Neural cell (in vitro differentiated cells): ENCODE data around the gene ATP5F1D. TPM values are rescaled to one million over a fixed set of nuclear protein-coding genes. Genes with fewer than 3 reads are reported as not detected.

Experiments
- H2AFZ ChIP-seq: fragments of 200-600, 300-800 bp; sonication (generic), shearing (Covaris generic); 2 replicates; pipeline ENCODE4 v1.6.0; 2014; ENCODE audit warnings: low read depth, mild to moderate bottlenecking, antibody characterized with exemption, low read length, moderate library complexity
- H3F3A ChIP-seq: fragments of 200-600 bp; shearing (Covaris generic); 2 replicates; pipeline ENCODE4 v1.6.1; 2016; ENCODE audit warnings: mild to moderate bottlenecking, moderate library complexity, mixed read lengths, antibody characterized with exemption, low read length; ENCODE audit not compliant: insufficient read depth, poor library complexity, severe bottlenecking
- H3K27ac ChIP-seq: fragments of 200-600, 300-800 bp; sonication (generic), shearing (Covaris generic); 2 replicates; pipeline ENCODE4 v1.5.1; 2014; ENCODE audit warnings: mild to moderate bottlenecking, low read length, moderate library complexity
- H3K27me3 ChIP-seq: fragments of 300-800, 200-600 bp; sonication (generic), shearing (Covaris generic); 2 replicates; pipeline ENCODE4 v1.6.0; 2014; ENCODE audit warnings: mild to moderate bottlenecking, low read depth, low read length, moderate library complexity; ENCODE audit not compliant: insufficient read depth
- H3K36me3 ChIP-seq: fragments of 300-800, 200-600 bp; sonication (generic), shearing (Covaris generic); 2 replicates; pipeline ENCODE4 v1.5.1; 2014; ENCODE audit warnings: mild to moderate bottlenecking, antibody characterized with exemption, low read length, moderate library complexity; ENCODE audit not compliant: insufficient read depth
- H3K4me2 ChIP-seq: fragments of 300-800, 200-600 bp; sonication (generic), shearing (Covaris generic); 2 replicates; pipeline ENCODE4 v1.6.0; 2014; ENCODE audit warnings: mild to moderate bottlenecking, low read length
- H3K4me3 ChIP-seq: fragments of 300-800, 200-600 bp; sonication (generic), shearing (Covaris generic); 2 replicates; pipeline ENCODE4 v1.5.1; 2014; ENCODE audit warnings: mild to moderate bottlenecking, low read length, moderate library complexity
- H3K79me2 ChIP-seq: fragments of 200-600 bp; shearing (Covaris generic); replicated peaks from 2 replicates; pipeline ENCODE4 v1.6.0; 2014; ENCODE audit warnings: mild to moderate bottlenecking, low read length, moderate library complexity; ENCODE audit not compliant: insufficient read depth
- H3K9ac ChIP-seq: fragments of 300-800, 200-600 bp; sonication (generic), shearing (Covaris generic); 2 replicates; pipeline ENCODE4 v1.6.1; 2016; ENCODE audit warnings: mild to moderate bottlenecking, low read length, mixed read lengths
- H3K9me2 ChIP-seq: fragments of 200-600 bp; shearing (Covaris generic); 2 replicates; pipeline ENCODE4 v1.6.1; 2016; ENCODE audit warnings: mild to moderate bottlenecking, low read length, mixed read lengths; ENCODE audit not compliant: insufficient read depth
- H3K9me3 ChIP-seq: fragments of 200-600, 300-800 bp; sonication (generic), shearing (Covaris generic); 2 replicates; pipeline ENCODE4 v1.6.1; 2016; ENCODE audit warnings: mild to moderate bottlenecking, mixed run types, low read length, moderate library complexity, mixed read lengths
- H4K20me1 ChIP-seq: fragments of 200-600 bp; shearing (Covaris generic); 2 replicates; pipeline ENCODE4 v1.6.1; 2016; ENCODE audit warnings: mild to moderate bottlenecking, mixed run types; ENCODE audit not compliant: insufficient read depth
- EP300 ChIP-seq: fragments of 450-650 bp; conservative IDR thresholded peaks from 2 replicates; pipeline ENCODE4 v1.6.1; 2014; ENCODE audit warnings: antibody characterized with exemption, mild to moderate bottlenecking, moderate library complexity; ENCODE audit not compliant: poor library complexity, severe bottlenecking
- EZH2 ChIP-seq: fragments of 200-600, 300-800 bp; shearing (Covaris generic), sonication (generic); IDR thresholded peaks from 2 replicates; pipeline ENCODE4 v1.6.1; 2014; ENCODE audit warnings: antibody characterized with exemption, low read length, borderline replicate concordance, mild to moderate bottlenecking; ENCODE audit not compliant: insufficient read depth, poor library complexity, severe bottlenecking
- MXI1 ChIP-seq: fragments of 450-650 bp; conservative IDR thresholded peaks from 2 replicates; pipeline ENCODE4 v1.6.1; 2014; ENCODE audit warnings: antibody characterized with exemption, mild to moderate bottlenecking; ENCODE audit not compliant: poor library complexity, severe bottlenecking
- POLR2AphosphoS5 ChIP-seq: IDR thresholded peaks from 2 replicates; pipeline ENCODE4 v1.6.1; 2012
- RAD21 ChIP-seq: fragments of 450-650 bp; conservative IDR thresholded peaks from 2 replicates; pipeline ENCODE4 v1.6.1; 2014; ENCODE audit warnings: antibody characterized with exemption, mild to moderate bottlenecking, moderate library complexity
- SMC3 ChIP-seq: fragments of 450-650 bp; conservative IDR thresholded peaks from 2 replicates; pipeline ENCODE4 v1.6.1; 2014; ENCODE audit warnings: antibody characterized with exemption, mild to moderate bottlenecking, moderate library complexity; ENCODE audit not compliant: poor library complexity
- TAF1 ChIP-seq: IDR thresholded peaks from 2 replicates; pipeline ENCODE4 v1.6.1; 2012; ENCODE audit warnings: low read depth
- polyA plus RNA-seq: library from polyadenylated mRNA; depleted of rRNA; stranded (reverse); fragments of >200 nt; gene quantifications from 2 replicates; pipeline ENCODE4 v1.2.3, GENCODE V29; 2014
- TF ChIP-seq, protein P1 (sequence below): IDR thresholded peaks from 2 replicates; pipeline ENCODE4 v1.6.1; 2012; ENCODE audit warnings: borderline replicate concordance
- TF ChIP-seq, protein P2 (sequence below): fragments of 450-650 bp; IDR thresholded peaks from 2 replicates; pipeline ENCODE4 v1.5.1; 2014; ENCODE audit warnings: antibody characterized with exemption, mild to moderate bottlenecking, moderate library complexity; ENCODE audit not compliant: poor library complexity, severe bottlenecking

Gene ATP5F1D
- polyA plus RNA-seq, 1 donor from 2014 or later: 47.8 TPM

DNA sequence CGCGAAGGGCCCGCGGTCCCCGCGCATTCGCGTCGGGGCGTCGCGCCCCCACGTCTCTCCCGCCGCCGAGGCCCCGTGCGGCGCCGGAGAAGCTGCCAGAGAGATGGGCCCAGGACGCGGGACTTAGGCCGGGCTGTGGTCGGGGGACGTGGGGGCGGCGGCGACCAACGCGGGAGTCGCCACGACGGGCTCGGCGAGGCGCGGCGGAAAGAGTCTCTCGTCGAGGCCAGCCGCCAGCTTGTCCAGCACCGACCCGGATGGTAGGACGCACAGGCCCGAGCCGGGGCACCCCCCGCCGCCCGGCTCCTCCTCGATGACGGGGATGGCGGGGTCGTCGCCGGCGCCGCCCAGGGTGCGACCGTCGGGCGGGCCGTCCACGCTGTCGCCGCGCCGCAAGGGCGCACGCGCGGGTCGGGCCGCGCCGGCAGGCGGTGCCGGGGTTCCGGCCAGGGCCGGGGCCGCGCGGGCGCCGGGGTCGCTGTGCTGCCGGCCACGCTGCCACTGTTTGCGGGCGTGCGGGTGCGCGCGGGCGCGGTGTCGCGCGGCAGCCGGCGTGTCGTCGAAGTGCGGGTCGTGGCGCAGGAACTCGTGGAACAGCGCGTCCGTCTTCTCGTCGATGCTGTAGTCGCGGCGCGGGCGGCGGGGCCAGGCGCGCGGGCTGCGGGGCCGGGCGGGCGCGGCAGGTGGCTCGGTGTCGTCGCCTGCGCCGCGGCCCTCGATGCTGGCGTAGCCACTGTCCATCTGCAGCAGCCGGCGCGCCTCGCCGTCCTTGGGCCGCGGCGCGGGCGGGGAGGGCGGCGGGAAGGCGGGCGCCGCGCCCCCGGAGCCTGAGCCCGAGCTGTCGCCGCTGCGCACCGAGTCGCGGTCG, 12.3 kb upstream of the ATP5F1D start:
- Histone ChIP-seq H3K27me3 (no peaks in the 10 kb centered on the region), H2AFZ (no peak overlapping the region), H3K79me2 (no peaks in the 10 kb centered on the region), H3K27ac (no peak overlapping the region), H3K4me2 (no peak overlapping the region), H3F3A (no peaks in the 10 kb centered on the region), H3K36me3 (no peaks in the 10 kb centered on the region), H3K9ac (no peak overlapping the region), H4K20me1 (no peaks in the 10 kb centered on the region), H3K9me2 (no peaks in the 10 kb centered on the region), H3K9me3 (no peaks in the 10 kb centered on the region), H3K4me3 (no peak overlapping the region)
- TF ChIP-seq RAD21: no peak
- no peak for TF ChIP-seq EP300
- TF ChIP-seq, protein P1, sequence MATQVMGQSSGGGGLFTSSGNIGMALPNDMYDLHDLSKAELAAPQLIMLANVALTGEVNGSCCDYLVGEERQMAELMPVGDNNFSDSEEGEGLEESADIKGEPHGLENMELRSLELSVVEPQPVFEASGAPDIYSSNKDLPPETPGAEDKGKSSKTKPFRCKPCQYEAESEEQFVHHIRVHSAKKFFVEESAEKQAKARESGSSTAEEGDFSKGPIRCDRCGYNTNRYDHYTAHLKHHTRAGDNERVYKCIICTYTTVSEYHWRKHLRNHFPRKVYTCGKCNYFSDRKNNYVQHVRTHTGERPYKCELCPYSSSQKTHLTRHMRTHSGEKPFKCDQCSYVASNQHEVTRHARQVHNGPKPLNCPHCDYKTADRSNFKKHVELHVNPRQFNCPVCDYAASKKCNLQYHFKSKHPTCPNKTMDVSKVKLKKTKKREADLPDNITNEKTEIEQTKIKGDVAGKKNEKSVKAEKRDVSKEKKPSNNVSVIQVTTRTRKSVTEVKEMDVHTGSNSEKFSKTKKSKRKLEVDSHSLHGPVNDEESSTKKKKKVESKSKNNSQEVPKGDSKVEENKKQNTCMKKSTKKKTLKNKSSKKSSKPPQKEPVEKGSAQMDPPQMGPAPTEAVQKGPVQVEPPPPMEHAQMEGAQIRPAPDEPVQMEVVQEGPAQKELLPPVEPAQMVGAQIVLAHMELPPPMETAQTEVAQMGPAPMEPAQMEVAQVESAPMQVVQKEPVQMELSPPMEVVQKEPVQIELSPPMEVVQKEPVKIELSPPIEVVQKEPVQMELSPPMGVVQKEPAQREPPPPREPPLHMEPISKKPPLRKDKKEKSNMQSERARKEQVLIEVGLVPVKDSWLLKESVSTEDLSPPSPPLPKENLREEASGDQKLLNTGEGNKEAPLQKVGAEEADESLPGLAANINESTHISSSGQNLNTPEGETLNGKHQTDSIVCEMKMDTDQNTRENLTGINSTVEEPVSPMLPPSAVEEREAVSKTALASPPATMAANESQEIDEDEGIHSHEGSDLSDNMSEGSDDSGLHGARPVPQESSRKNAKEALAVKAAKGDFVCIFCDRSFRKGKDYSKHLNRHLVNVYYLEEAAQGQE: no peak
- TF ChIP-seq TAF1: no peak
- no peak for TF ChIP-seq SMC3
- TF ChIP-seq MXI1: no peak
- TF ChIP-seq, protein P2, sequence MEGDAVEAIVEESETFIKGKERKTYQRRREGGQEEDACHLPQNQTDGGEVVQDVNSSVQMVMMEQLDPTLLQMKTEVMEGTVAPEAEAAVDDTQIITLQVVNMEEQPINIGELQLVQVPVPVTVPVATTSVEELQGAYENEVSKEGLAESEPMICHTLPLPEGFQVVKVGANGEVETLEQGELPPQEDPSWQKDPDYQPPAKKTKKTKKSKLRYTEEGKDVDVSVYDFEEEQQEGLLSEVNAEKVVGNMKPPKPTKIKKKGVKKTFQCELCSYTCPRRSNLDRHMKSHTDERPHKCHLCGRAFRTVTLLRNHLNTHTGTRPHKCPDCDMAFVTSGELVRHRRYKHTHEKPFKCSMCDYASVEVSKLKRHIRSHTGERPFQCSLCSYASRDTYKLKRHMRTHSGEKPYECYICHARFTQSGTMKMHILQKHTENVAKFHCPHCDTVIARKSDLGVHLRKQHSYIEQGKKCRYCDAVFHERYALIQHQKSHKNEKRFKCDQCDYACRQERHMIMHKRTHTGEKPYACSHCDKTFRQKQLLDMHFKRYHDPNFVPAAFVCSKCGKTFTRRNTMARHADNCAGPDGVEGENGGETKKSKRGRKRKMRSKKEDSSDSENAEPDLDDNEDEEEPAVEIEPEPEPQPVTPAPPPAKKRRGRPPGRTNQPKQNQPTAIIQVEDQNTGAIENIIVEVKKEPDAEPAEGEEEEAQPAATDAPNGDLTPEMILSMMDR: no peak
- no peak for TF ChIP-seq POLR2AphosphoS5
- TF ChIP-seq EZH2: no peak

DNA sequence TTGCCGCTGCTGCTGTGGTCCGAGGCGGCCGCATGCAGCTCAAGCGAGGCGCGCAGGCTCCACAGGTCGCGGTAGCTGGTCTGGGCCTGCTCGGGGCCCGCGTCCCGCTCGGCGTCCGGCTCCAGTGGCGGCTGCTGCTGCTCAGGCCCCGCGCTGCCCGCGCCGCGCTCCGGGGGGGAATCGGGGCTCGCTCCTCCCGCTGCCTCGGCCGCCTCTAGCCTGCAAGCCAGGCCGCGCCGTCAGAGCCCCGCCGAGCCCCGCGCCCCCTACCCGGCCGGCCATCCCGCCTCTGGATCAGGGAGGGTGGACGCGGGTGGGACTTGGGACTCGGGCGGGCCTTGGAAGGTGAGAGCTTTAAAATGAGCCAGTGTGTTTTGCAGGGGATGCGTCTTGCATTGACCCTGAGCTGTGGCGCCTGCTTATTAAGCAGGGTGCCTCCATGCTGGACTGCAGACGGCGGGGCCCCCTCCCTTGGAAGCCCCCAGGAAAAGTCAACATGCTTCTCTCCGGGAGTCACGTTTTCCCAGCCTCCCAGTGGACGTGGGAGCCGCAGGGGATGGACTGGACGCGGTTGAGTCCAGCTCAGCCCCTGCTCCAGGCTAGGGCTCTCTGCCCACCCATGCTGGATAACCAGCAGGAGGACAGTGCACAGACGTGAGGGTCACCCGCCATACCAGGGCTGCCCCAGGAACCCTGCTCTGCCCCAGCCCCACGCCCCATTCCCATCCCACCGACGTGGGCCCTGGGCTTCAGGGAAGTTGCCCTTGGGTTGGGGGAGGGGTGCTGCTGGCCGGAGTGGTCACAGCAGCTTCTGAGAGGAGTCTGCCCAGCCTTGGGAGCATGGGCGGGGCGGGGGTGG, 11.4 kb upstream of the ATP5F1D start:
- no peak overlapping the region for H3K4me2 ChIP-seq
- H3F3A ChIP-seq: no peaks in the 10 kb centered on the region
- H3K9me3 ChIP-seq: no peaks in the 10 kb centered on the region
- H3K9ac ChIP-seq: no peak overlapping the region
- H3K9me2 ChIP-seq: no peaks in the 10 kb centered on the region
- no peak for TF ChIP-seq TAF1
- TF ChIP-seq, protein P1: no peak
- no peak for TF ChIP-seq RAD21
- TF ChIP-seq SMC3: no peak
- TF ChIP-seq POLR2AphosphoS5: no peak
- no peak for TF ChIP-seq MXI1
- TF ChIP-seq EZH2: no peak
- TF ChIP-seq, protein P2: no peak
- TF ChIP-seq EP300: no peak
- no peaks in the 10 kb centered on the region for H3K27me3 ChIP-seq
- no peak overlapping the region for H3K4me3 ChIP-seq
- H4K20me1 ChIP-seq: no peaks in the 10 kb centered on the region
- H3K27ac ChIP-seq: no peak overlapping the region
- no peaks in the 10 kb centered on the region for H3K79me2 ChIP-seq
- H2AFZ ChIP-seq: no peak overlapping the region
- H3K36me3 ChIP-seq: no peaks in the 10 kb centered on the region
